NCI-H146 (cell line): Measurements from ENCODE around the gene CDV3.
A peak's percentile ranks its signal among the peaks of the same experiment; 100 is the strongest.
"Not testable (repeated sequence)": the region's sequence is repeated elsewhere in the genome, so short reads cannot be mapped to it uniquely, and the experiment has no call there.

Experiments used
- DNase-seq: peaks from one replicate; lab custom pipeline; 2025; lab: John Stamatoyannopoulos, UW

The CDV3 gene

GRCh38 chr3:133573629-133574194, at the start of gene CDV3:
CDV3 (plus strand) TSS chr3:133573686; CDS start chr3:133574045, 359 bp downstream.
- no peak for DNase-seq

- not testable (repeated sequence) for DNase-seq
These were observed 49.7 kb upstream of the CDV3 start for GRCh38 chr3:133523758-133524157.

GRCh38 chr3:133525435-133525834, 48.1 kb upstream of the CDV3 start:
- DNase-seq, result no peak

GRCh38 chr3:133527081-133527715, 46.3 kb upstream of the CDV3 start:
- peak; percentile 61 for DNase-seq

GRCh38 chr3:133529809-133530208, 43.7 kb upstream of the CDV3 start:
- no peak for DNase-seq

- DNase-seq, result no peak
These were observed 41.5 kb upstream of the CDV3 start for GRCh38 chr3:133531981-133532380.

GRCh38 chr3:133532951-133533350, 40.5 kb upstream of the CDV3 start:
- DNase-seq, result no peak

- no peak for DNase-seq
These were observed 37.3 kb upstream of the CDV3 start for GRCh38 chr3:133535971-133536881.

GRCh38 chr3:133537131-133537530, 36.4 kb upstream of the CDV3 start:
- not testable (repeated sequence) for DNase-seq

GRCh38 chr3:133538154-133538553, 35.3 kb upstream of the CDV3 start:
- no peak for DNase-seq

- DNase-seq, result no peak
These were observed 32.4 kb upstream of the CDV3 start for GRCh38 chr3:133540896-133541674.

GRCh38 chr3:133542871-133543270, 30.6 kb upstream of the CDV3 start:
- no peak for DNase-seq

GRCh38 chr3:133544983-133545382, 28.5 kb upstream of the CDV3 start:
- DNase-seq, result not testable (repeated sequence)

- no peak for DNase-seq
These were observed 25.9 kb upstream of the CDV3 start for GRCh38 chr3:133547432-133548041.

- DNase-seq, result no peak
These were observed 25.4 kb upstream of the CDV3 start for GRCh38 chr3:133548090-133548489.

- DNase-seq, result no peak
These were observed 23.9 kb upstream of the CDV3 start for GRCh38 chr3:133549565-133549964.

GRCh38 chr3:133551589-133551988, 21.9 kb upstream of the CDV3 start:
- not testable (repeated sequence) for DNase-seq

- DNase-seq, result no peak
These were observed 11.8 kb upstream of the CDV3 start for GRCh38 chr3:133561679-133562078.

GRCh38 chr3:133562376-133562775, 11.1 kb upstream of the CDV3 start:
- DNase-seq, result no peak

- no peak for DNase-seq
These were observed 10.3 kb upstream of the CDV3 start for GRCh38 chr3:133563186-133563591.

- no peak for DNase-seq
These were observed 9.7 kb upstream of the CDV3 start for GRCh38 chr3:133563816-133564215.
